Heart right ventricle (tissue), 16 donors: Measurements from ENCODE around the gene ENPP1. TPM values are rescaled to one million over a fixed set of nuclear protein-coding genes. Genes with fewer than 3 reads are reported as not detected.

Experiments
- ATAC-seq, 8 donors: fragments of 200-7000 bp; cut with Tn5 transposase; one replicate each; pipeline ENCODE4 v1.9.1; 2020; ENCODE audit warnings: mild to moderate bottlenecking in 8 of 8, moderate library complexity in 8 of 8, moderate number of reproducible peaks in 1 of 8
- DNase-seq, 2 donors: peaks; one replicate each; pipeline ENCODE4 v3.0.0-alpha.2; 2020
- H3K27ac ChIP-seq, 10 donors: fragments of 200-600 bp; sonication (generic) in 2 of 10; one replicate each; pipeline versions ENCODE4 v1.5.0 to v1.8.0; 2020 to 2022; ENCODE audit warnings: mild to moderate bottlenecking in 3 of 10
- H3K27me3 ChIP-seq, 7 donors: fragments of 200-600 bp; one replicate each; pipeline ENCODE4 v1.8.0; 2021 to 2022; ENCODE audit warnings: mild to moderate bottlenecking in 2 of 7
- H3K36me3 ChIP-seq, 9 donors: fragments of 200-600 bp; sonication (generic) in 1 of 9; one replicate each; pipeline versions ENCODE4 v1.5.0 to v1.8.0; 2020 to 2022; ENCODE audit warnings: mild to moderate bottlenecking in 2 of 9
- H3K4me1 ChIP-seq, 9 donors: fragments of 200-600 bp; sonication (generic) in 1 of 9; one replicate each; pipeline versions ENCODE4 v1.5.0 to v1.8.0; 2020 to 2022; ENCODE audit warnings: mild to moderate bottlenecking in 4 of 9
- H3K4me3 ChIP-seq, 10 donors: fragments of 200-600 bp; sonication (generic) in 2 of 10; one replicate each; pipeline versions ENCODE4 v1.5.0 to v1.8.0; 2020 to 2022; ENCODE audit warnings: mild to moderate bottlenecking in 7 of 10, moderate library complexity in 2 of 10
- H3K9me3 ChIP-seq, 11 donors: fragments of 200-600 bp in 10 of 11; sonication (generic) in 2 of 11; one replicate each; pipeline versions ENCODE4 v1.5.0 to v1.8.0; 2013 to 2022; ENCODE audit warnings: mild to moderate bottlenecking in 2 of 11, control low read depth in 1 of 11, moderate library complexity in 1 of 11
- CTCF ChIP-seq, 9 donors: fragments of 200-600 bp; sonication (generic) in 2 of 9; IDR thresholded peaks; one replicate each; pipeline versions ENCODE4 v1.5.0 to v1.8.0; 2021 to 2022; ENCODE audit warnings: antibody characterized with exemption in 9 of 9, mild to moderate bottlenecking in 5 of 9, moderate library complexity in 1 of 9
- WGBS, 2 donors: extraction: QIAGEN DNeasy Blood & Tissue Kit; methylation state at CpG; one replicate each; pipeline ENCODE4 v1.1.7; 2013; ENCODE audit warnings: inconsistent platforms in 1 of 2; 5-methylcytosine and 5-hydroxymethylcytosine counted together
- intact Hi-C, 10 donors: fragments of 100-400 bp; cut with DNase I; formaldehyde crosslinking; loops; one replicate each; pipeline versions ENCODE4 v1.11.1 to v1.14.2; 2022
- polyA plus RNA-seq, 2 donors: library from polyadenylated mRNA; stranded (reverse); fragments of 200-250 nt; gene quantifications; one replicate each; pipeline ENCODE4 v1.2.3, GENCODE V29; 2013
- total RNA-seq, 10 donors: library from RNA; stranded (reverse); fragmentation: NEBNext Ultra II Directional in 3 of 10; extraction: Animal tissue kit (Norgen Biotek cat#: 25700) in 3 of 10; gene quantifications; one replicate each; pipeline versions ENCODE4 v1.2.1 to v1.2.4, GENCODE V29; 2021 to 2023
- donor health status: Arrhythmogenic right ventricular cardiomyopathy.
- donor health status: ischemic (EF 13 %, LVEDD 7.1; RV severe dilation, severe dysfunction).
- donor health status: healthy with polysubstance abuse.
- donor health status: DM: no; HTN: yes; CAD: no.
- donor health status: DM: no; HTN: no; CAD: no.
- donor health status: ischemic (EF 25% LVEDD 6.9; RV normal size, moderate dysfunction).
- donor health status: ischemic (EF 25% LVEDD 5.7; RV mildly dilated, moderate dysfunction).
- donor health status: healthy.
- donor health status: DM: yes; HTN: yes; CAD: no.
- donor health status: Ischemic cardiomyopathy.
- donor health status: ischemic (EF 35%, LVEDD 5.7; RV mildly dilated, moderate dysfunction).
- donor health status: nonischemic (EF 11% LVEDD 7.7; RV severe dilation, severe dysfunction).
- donor health status: DM: yes; HTN: yes; CAD: no.
- donor health status: PGD.
- donor health status: ischemic (EF 29% LVEDD 5.4; RV normal size, mild dysfunction).
- donor health status: nonischemic (EF 23%, LVEDD 6.1; RV moderate dilation, normal function).

Gene ENPP1
- total and polyA plus RNA-seq, 12 donors: 0.45 to 3.2 (median 2.1) TPM

GRCh38 chr6:131789219-131789618 is 18.6 kb upstream of the ENPP1 start:
- TF ChIP-seq CTCF (IDR thresholded peaks at IDR 0.05): no peak
- Histone ChIP-seq H3K27me3 (no peaks in the 10 kb centered on the region), H3K9me3 (peaks cover 0 to 3% (median 0%) of the 10 kb centered on the region in 11 donors), H3K36me3 (no peaks in the 10 kb centered on the region), H3K27ac (no peak overlapping the region), H3K4me3 (no peak overlapping the region), H3K4me1 (no peaks in the 10 kb centered on the region)
- no peak for ATAC-seq
- intact Hi-C loops: loop anchor here in 2 of 10 donors (10.0 kb wide), 1 partner anchor 126 kb away; no protein-coding TSS in a partner anchor
- no peak for DNase-seq
- WGBS, 2 donors: 49 to 58% methylated on average over 1 of the region's 1 CpG

GRCh38 chr6:131791476-131791875 is 16.3 kb upstream of the ENPP1 start:
- H3K4me1 ChIP-seq: no peaks in the 10 kb centered on the region
- H3K4me3 ChIP-seq: no peak overlapping the region
- H3K36me3 ChIP-seq: no peaks in the 10 kb centered on the region
- no peak for DNase-seq
- H3K27ac ChIP-seq: no peak overlapping the region
- TF ChIP-seq CTCF (IDR thresholded peaks at IDR 0.05): no peak
- ATAC-seq: no peak
- H3K9me3 ChIP-seq: peaks cover 0 to under 1% (median 0%) of the 10 kb centered on the region in 11 donors
- no peaks in the 10 kb centered on the region for H3K27me3 ChIP-seq
- intact Hi-C loops: no loop called here
- 71 to 77% methylated on average over 5 of the region's 5 CpGs for WGBS, 2 donors

DNA sequence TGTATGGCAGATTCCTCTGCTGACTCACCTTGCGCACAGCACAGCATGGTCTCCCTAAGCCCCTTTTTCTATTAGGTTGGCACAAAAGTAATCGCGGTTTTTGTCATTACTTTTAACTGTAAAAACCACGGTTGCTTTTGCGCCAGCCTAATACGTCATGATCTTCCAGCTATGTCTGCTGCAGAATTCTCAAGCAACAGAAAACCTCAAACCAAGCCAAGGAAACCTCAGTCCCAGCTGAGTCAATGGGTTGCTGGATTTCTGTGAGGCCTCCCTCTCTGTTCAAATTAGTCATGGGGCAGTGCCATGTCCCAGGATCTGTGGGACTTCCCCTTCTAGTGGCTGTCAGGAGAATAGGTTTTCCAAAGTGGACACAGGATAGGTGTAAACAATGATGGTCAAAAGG is 15.7 kb upstream of the ENPP1 start:
- Histone ChIP-seq H3K9me3 (no peaks in the 10 kb centered on the region), H3K4me3 (no peak overlapping the region), H3K27me3 (no peaks in the 10 kb centered on the region), H3K4me1 (no peaks in the 10 kb centered on the region), H3K27ac (no peak overlapping the region), H3K36me3 (no peaks in the 10 kb centered on the region)
- no peak for ATAC-seq
- intact Hi-C loops: no loop called here
- TF ChIP-seq CTCF (IDR thresholded peaks at IDR 0.05): no peak
- no peak for DNase-seq
- 89 to 91% methylated on average over 6 of the region's 6 CpGs for WGBS, 2 donors

DNA sequence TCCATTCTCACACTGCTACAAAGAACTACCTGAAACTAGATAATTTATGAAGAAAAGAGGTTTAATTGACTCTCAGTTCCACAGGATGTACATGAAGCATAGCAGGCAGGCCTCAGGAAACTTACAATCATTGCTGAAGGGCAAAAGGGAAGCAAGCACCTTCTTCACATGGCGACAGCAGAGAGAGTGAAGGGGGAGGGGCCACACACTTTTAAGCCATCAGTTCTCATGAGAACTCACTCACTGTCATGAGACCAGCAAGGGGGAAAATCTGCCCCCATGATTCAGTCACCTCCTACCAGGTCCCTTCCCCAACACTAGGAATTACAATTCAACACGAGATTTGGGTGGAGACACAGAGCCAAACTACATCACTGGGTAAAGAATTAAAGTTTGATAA is 12.5 kb upstream of the ENPP1 start:
- TF ChIP-seq CTCF (IDR thresholded peaks at IDR 0.05): no peak
- H3K36me3 ChIP-seq: no peaks in the 10 kb centered on the region
- intact Hi-C loops: no loop called here
- H3K27ac ChIP-seq: no peak overlapping the region
- peaks cover 0 to 13% (median 0%) of the 10 kb centered on the region in 11 donors for H3K9me3 ChIP-seq
- no peak for ATAC-seq
- no peak overlapping the region for H3K4me3 ChIP-seq
- WGBS, 2 donors: 76 to 80% methylated on average over 2 of the region's 2 CpGs
- peaks cover 0 to 6% (median 0%) of the 10 kb centered on the region in 7 donors for H3K27me3 ChIP-seq
- H3K4me1 ChIP-seq: no peaks in the 10 kb centered on the region
- no peak for DNase-seq
